WI38 (cell line): ENCODE measurements around the gene PITRM1.

Experiments used
- H3K4me3 ChIP-seq: 2 replicates; pipeline ENCODE4 v1.5.1; 2011; ENCODE audit warnings: low read depth, mild to moderate bottlenecking, control low read depth, low read length
- TF ChIP-seq, protein P1 (sequence below): IDR thresholded peaks from 2 replicates; pipeline ENCODE4 v1.5.1; 2012; ENCODE audit warnings: low read depth, mild to moderate bottlenecking, control low read depth, low read length

Gene PITRM1

DNA sequence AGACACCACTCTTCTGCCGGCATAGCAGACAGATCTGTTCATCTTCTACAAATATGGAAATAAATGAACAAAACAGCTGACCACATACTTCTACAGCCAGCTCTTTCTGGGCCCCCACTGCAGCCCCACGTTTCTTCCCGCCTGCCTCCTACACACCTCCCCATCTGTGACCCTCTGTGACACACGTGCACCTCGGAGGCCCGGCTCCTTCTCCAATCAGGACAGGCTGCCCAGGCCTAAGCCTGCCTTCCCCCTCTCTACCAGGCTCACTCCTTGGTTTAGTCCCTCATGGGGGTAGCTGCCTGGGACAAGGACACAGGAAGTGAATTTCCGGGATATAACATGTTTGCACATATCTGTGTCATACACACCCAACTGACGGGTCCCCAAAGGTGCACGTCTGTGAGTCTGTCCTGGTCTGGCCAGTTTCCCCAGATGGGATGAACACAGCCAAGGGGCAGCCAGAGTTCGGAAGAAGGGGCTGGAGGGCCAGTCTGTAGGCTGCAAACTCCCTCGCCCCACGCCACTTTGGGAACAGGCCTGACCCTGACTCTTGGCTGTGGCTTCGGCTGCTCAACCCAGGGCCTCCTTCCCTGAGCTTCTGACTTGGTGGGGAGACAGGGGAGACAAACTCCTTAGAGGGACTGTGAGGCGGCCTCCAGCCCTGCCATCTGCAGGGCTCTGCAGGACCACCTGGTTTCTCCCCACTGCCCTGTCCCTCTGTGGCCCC, 30.3 kb downstream of the PITRM1 start:
- TF ChIP-seq, protein P1, sequence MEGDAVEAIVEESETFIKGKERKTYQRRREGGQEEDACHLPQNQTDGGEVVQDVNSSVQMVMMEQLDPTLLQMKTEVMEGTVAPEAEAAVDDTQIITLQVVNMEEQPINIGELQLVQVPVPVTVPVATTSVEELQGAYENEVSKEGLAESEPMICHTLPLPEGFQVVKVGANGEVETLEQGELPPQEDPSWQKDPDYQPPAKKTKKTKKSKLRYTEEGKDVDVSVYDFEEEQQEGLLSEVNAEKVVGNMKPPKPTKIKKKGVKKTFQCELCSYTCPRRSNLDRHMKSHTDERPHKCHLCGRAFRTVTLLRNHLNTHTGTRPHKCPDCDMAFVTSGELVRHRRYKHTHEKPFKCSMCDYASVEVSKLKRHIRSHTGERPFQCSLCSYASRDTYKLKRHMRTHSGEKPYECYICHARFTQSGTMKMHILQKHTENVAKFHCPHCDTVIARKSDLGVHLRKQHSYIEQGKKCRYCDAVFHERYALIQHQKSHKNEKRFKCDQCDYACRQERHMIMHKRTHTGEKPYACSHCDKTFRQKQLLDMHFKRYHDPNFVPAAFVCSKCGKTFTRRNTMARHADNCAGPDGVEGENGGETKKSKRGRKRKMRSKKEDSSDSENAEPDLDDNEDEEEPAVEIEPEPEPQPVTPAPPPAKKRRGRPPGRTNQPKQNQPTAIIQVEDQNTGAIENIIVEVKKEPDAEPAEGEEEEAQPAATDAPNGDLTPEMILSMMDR = no peak
- no peak overlapping the region for H3K4me3 ChIP-seq

- TF ChIP-seq, protein P1 = no peak
- no peak overlapping the region for H3K4me3 ChIP-seq
Observed at GRCh38 chr10:3141351-3142005, 31.1 kb downstream of the PITRM1 start.

GRCh38 chr10:3140280-3140679, 32.3 kb downstream of the PITRM1 start:
- TF ChIP-seq, protein P1 = no peak
- no peak overlapping the region for H3K4me3 ChIP-seq

- TF ChIP-seq, protein P1 = no peak
- H3K4me3 ChIP-seq = no peak overlapping the region
Observed at GRCh38 chr10:3139216-3139910, 33.2 kb downstream of the PITRM1 start.

DNA sequence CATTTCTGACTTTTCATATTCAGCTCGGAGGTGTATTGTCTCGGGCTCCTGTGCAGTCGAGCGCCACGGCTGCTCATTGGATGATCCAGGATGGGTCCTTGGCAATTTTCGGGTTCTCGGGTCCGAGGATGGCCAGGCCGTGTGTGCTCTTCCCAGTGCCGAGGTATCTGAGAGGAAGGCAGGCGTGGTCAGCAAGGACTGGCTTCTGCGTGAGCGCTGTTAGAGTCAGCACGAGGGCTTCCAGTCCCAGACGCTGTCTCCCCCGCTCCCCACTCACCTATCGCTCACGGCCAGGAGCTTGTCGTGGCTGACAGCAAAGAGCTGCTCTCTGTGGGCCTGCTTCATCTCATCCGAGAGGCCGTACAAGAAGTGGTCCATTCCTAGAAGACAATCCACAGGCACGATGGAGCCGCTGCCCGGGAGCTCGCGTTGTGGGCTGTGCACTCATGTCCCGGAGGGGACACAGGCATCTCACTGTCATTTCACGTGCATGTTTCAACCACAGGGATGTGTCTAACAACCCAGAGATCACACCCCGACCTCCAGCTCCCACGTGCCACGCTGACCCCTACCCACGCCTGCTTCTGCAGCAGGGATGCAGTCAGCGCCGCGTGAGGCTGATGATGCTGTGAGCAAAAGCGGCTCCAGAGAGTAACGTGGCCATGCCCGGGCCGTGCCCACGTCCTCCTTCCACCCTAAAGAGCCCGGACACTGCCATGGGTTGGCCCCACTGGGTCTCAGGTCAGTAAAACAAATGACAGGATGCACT, 34.4 kb downstream of the PITRM1 start:
- TF ChIP-seq, protein P1 = no peak
- H3K4me3 ChIP-seq = no peak overlapping the region

DNA sequence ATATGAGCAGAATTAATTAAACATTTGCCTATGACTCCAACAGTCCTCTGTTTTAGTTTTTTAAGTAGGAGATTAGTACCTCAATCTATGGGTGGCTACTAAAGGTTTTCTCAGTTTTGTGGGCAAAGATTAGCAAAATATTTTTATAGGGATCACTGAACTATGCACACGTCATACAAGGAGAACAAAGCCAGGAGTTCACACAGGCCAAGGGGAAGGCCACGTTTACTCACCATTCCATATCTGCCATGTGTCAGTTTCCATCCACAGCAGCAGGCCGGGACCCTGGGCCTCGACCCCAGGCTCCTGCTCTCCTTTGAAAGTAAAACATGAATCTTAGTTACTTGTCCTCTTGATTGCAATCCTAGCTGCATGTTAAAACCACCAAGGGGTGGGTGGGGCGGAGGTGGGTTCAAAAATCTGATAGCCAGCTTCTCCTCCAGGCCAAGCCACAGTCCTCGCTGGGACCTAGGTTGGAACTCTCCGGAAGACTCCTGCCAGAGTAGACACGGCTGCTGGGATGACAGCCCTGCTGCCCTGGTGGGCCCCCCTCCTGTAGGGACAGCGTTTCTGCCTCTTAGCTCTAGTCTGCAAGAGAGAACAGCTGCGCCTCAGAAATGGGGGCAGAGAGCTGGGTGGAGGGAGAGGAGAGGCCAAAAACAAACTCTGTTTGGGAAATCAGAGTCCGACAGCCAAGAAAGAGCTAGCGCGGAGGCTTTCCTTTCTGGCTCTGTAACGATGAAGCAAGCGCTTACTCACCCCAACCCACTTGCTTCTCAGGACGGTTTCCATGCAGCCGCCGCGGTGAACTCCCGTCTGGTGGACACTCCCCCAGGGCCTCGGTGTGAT, 35.6 kb downstream of the PITRM1 start:
- H3K4me3 ChIP-seq = no peak overlapping the region
- TF ChIP-seq, protein P1 = no peak
